D721Med (cell line): ENCODE measurements around the gene PCDHGA8.

Experiments
- DNase-seq: peaks from one replicate; pipeline ENCODE4 v3.0.0; 2011; ENCODE audit warnings: low spot score; ENCODE audit not compliant: insufficient read length
- FAIRE-seq: peaks from 2 replicates; lab custom pipeline; 2011; peaks lifted over from hg19 to GRCh38; lab: Jason Lieb, UNC
- CTCF ChIP-seq: IDR thresholded peaks from 2 replicates; pipeline ENCODE4 v1.5.1; 2012; ENCODE audit warnings: mild to moderate bottlenecking, control low read depth; ENCODE audit not compliant: insufficient read depth; ENCODE audit errors: missing control alignments

The PCDHGA8 gene

GRCh38 chr5:141441571-141442170 lies 49.2 kb downstream of the PCDHGA8 start:
- FAIRE-seq (no peak), DNase-seq (no peak)
- no peak for TF ChIP-seq CTCF
